Right lobe of liver (tissue), 6 donors: Measurements from ENCODE around the gene MAP4K4. TPM values are rescaled to one million over a fixed set of nuclear protein-coding genes. Genes with fewer than 3 reads are reported as not detected.

Experiments used
- ATAC-seq, 4 donors: fragments of 200-7000 bp; cut with Tn5 transposase; one replicate each; pipeline ENCODE4 v1.9.1; 2020; ENCODE audit warnings: mild to moderate bottlenecking in 4 of 4, moderate library complexity in 4 of 4
- DNase-seq, 3 donors: peaks; one replicate each; pipeline ENCODE4 v3.0.0-alpha.2; 2020
- H3K27ac ChIP-seq, 3 donors: fragments of 200-600 bp; one replicate each; pipeline ENCODE4 v1.8.0; 2022
- H3K27me3 ChIP-seq, 2 donors: fragments of 200-600 bp; one replicate each; pipeline ENCODE4 v1.8.0; 2022
- H3K36me3 ChIP-seq, 4 donors: fragments of 200-600 bp; sonication (generic) in 1 of 4; one replicate each; pipeline versions ENCODE4 v1.5.1 to v1.8.0; 2017 to 2022; ENCODE audit warnings: control low read depth in 1 of 4
- H3K4me1 ChIP-seq, 4 donors: fragments of 200-600 bp; sonication (generic) in 1 of 4; one replicate each; pipeline versions ENCODE4 v1.5.1 to v1.8.0; 2017 to 2022; ENCODE audit warnings: control low read depth in 1 of 4
- H3K4me3 ChIP-seq, 3 donors: fragments of 200-600 bp; one replicate each; pipeline ENCODE4 v1.8.0; 2022
- H3K9me3 ChIP-seq, 4 donors: fragments of 200-600 bp; sonication (generic) in 1 of 4; one replicate each; pipeline versions ENCODE4 v1.5.1 to v1.8.0; 2017 to 2022; ENCODE audit warnings: control low read depth in 1 of 4
- CTCF ChIP-seq, 4 donors: fragments of 200-600 bp in 3 of 4; fragments of 450-650 bp in 1 of 4; IDR thresholded peaks; one replicate each; pipeline versions ENCODE4 v1.5.1 to v1.8.0; 2016 to 2022; ENCODE audit warnings: antibody characterized with exemption in 4 of 4, mild to moderate bottlenecking in 2 of 4
- POLR2A ChIP-seq: fragments of 450-650 bp; IDR thresholded peaks from one replicate; pipeline ENCODE4 v1.6.1; 2017; ENCODE audit warnings: antibody characterized with exemption, mild to moderate bottlenecking
- WGBS: methylation state at CpG from one replicate; pipeline ENCODE4 v1.1.6; 2018; ENCODE audit warnings: low coverage, low lambda C conversion rate; ENCODE audit not compliant: insufficient coverage; ENCODE audit errors: missing lambda C conversion rate; 5-methylcytosine and 5-hydroxymethylcytosine counted together
- intact Hi-C, 2 donors: fragments of 100-400 bp; cut with DNase I; formaldehyde crosslinking; loops; one replicate each; pipeline versions ENCODE4 v1.11.2 to v1.14.1; 2022
- total RNA-seq, 6 experiments: library from RNA; depleted of rRNA in 2 of 6; stranded (reverse); fragments of >200 nt in 2 of 6; fragmentation: NEBNext Ultra II Directional in 3 of 6; extraction: Animal tissue kit (Norgen Biotek cat#: 25700) in 3 of 6; gene quantifications; one replicate each; pipeline versions ENCODE4 v1.1.0 to v1.2.4, GENCODE V29; 2016 to 2023
- donor health status: DM: no; HTN: yes; CAD: no.
- donor health status: DM: no; HTN: no; CAD: no.
- donor health status: DM: no; HTN: no; CAD: no.
- donor health status: DM: no; HTN: yes; CAD: no.
- donor health status: DM: no; HTN: yes; CAD: no.

MAP4K4 gene
- total RNA-seq, 6 experiments from 2014 or later: 29.8 to 36.5 (median 31.1) TPM

- Histone ChIP-seq H3K4me3 (no peak overlapping the region), H3K27ac (no peak overlapping the region), H3K4me1 (peaks cover 0 to 55% (median 18%) of the 10 kb centered on the region in 4 donors), H3K9me3 (no peaks in the 10 kb centered on the region), H3K27me3 (no peaks in the 10 kb centered on the region), H3K36me3 (no peaks in the 10 kb centered on the region)
- intact Hi-C loops: no loop called here
- no peak for TF ChIP-seq CTCF (IDR thresholded peaks at IDR 0.05)
- no peak for TF ChIP-seq POLR2A
- DNase-seq (no peak), ATAC-seq (peak in 1 of 4 donors; percentile 24)
- 62% methylated on average over 2 of the region's 4 CpGs for WGBS
Observed at GRCh38 chr2:101762451-101763171, 65.1 kb downstream of the MAP4K4 start.

DNA sequence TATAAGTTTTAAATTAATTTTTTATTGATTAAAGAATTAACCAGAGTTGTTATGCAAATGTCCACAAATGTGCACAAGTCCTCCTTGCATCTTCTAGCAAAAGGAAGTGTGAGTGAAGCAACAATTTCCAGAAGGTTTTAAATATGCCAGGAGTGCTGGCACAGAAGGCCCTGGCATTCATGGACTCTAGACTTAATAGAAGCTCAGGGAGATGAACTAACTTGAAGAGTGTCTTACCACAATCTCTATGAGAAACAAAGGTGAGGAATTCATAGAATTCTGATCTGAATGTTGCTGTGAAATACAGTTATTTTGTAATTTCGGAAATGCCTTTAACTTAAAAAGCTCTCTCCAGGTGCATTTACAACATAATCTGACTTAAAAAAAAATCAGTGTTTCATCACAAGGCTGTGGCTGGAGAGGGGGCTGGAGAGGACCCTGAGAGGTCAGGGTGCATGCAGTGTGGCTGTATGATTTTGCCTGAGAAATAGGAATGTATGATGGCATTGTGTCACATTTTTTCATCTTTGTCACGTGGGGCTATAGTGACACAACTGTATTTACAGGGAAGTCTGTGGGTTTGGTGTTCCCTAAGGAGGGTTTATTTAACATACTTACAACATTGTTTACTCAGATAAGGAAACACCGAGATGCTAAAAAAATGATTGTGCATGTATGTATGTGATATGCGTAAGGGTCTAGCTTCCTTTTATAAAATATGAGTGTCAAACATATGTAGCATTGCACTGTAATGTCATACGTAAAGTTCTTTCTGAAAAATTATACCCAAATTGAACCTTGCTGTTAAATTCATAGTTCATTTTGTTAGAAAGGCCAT, 66.2 kb downstream of the MAP4K4 start:
- intact Hi-C loops: no loop called here
- Histone ChIP-seq H3K4me1 (peaks cover 0 to 66% (median 24%) of the 10 kb centered on the region in 4 donors), H3K27me3 (no peaks in the 10 kb centered on the region), H3K27ac (peak overlapping the region in 1 of 3 donors; percentile 29), H3K36me3 (no peaks in the 10 kb centered on the region), H3K4me3 (no peak overlapping the region), H3K9me3 (no peaks in the 10 kb centered on the region)
- no peak for DNase-seq
- 40% methylated on average over 5 of the region's 5 CpGs for WGBS
- peak in 3 of 4 donors; percentile 23 to 32 (median 31) for ATAC-seq
- TF ChIP-seq CTCF (IDR thresholded peaks at IDR 0.05): no peak
- TF ChIP-seq POLR2A: no peak

DNA sequence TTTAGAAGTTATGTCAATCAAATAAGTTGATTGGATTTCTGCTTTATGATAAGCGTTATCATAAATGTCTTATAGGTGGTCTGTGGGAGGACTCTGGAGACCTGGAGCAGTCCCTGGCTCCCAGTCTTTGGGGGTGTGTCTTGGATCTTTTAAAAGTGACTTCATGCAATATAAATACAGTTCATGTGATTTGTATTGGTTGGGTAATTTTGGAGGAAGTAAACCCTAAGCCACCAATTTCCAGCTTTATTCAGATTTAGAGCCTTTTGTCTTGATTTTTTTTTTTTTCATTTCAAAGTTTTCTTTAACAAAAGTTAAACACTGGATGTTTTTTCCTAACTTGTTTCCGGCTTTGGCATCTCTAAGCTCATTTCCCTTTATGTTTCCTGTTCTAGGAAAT, 68.8 kb downstream of the MAP4K4 start:
- intact Hi-C loops: no loop called here

More for the DNA sequence above, 68.8 kb downstream of the MAP4K4 start:
- TF ChIP-seq POLR2A: no peak
- TF ChIP-seq CTCF (IDR thresholded peaks at IDR 0.05): no peak
- H3K4me3 ChIP-seq: no peak overlapping the region
- WGBS: 58% methylated on average over 2 of the region's 2 CpGs
- ATAC-seq (peak; percentile 16 to 60 (median 40)), DNase-seq (no peak)
- peak overlapping the region in 2 of 3 donors; percentile 58 to 61 for H3K27ac ChIP-seq
- no peaks in the 10 kb centered on the region for H3K27me3 ChIP-seq
- H3K9me3 ChIP-seq: no peaks in the 10 kb centered on the region
- H3K4me1 ChIP-seq: peaks cover 0 to 81% (median 35%) of the 10 kb centered on the region in 4 donors
- H3K36me3 ChIP-seq: no peaks in the 10 kb centered on the region
